ENCODE data around the gene CARD14. TPM values are rescaled to one million over a fixed set of nuclear protein-coding genes. Genes with fewer than 3 reads are reported as not detected.

Gene CARD14
- total and polyA plus RNA-seq, 2 of the 13 experiments (the other 11 are each of a cell fraction or from before 2014, with no cell fraction given): 0.11 TPM; not detected in 1

DNA sequence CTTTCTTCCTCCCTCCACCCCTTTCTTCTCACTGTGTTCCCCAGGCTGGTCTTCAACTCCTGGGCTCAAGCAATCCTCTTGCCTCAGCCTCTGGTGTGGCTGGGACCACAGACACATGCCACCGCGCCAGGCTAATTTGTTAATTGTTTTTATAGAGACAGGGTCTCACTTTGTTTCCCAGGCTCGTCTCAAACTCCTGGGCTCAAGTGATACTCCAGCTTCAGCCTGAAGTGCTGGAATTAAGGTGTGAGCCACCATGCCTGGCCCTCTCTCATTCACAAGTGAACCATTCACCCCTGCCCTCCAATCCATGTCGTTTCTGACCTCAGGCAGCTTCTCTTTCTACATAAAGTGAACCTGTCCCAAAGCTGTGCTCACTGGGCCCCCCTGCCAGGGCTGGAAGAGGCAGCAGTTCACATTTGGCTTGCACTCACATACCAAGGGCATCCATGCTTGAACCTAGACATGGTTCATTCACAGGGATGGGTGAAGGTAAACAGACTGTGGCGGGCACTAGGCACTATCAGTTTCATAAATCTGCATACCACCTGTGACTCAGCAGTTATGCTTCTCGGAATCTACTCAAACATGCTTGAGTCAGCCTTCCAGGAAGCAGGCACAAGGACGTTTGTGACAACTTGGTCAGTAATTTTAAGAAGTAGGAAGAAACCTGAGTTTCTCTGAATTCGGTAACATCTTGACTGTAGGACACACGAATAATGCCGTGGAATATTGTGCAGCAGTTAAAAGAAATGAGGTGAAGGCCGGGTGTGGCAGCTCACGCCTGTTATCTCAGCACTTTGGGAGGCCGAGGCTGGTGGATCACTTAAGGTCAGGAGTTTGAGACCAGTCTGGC, 84.8 kb downstream of the CARD14 start (continued):
- TF ChIP-seq, protein P1, sequence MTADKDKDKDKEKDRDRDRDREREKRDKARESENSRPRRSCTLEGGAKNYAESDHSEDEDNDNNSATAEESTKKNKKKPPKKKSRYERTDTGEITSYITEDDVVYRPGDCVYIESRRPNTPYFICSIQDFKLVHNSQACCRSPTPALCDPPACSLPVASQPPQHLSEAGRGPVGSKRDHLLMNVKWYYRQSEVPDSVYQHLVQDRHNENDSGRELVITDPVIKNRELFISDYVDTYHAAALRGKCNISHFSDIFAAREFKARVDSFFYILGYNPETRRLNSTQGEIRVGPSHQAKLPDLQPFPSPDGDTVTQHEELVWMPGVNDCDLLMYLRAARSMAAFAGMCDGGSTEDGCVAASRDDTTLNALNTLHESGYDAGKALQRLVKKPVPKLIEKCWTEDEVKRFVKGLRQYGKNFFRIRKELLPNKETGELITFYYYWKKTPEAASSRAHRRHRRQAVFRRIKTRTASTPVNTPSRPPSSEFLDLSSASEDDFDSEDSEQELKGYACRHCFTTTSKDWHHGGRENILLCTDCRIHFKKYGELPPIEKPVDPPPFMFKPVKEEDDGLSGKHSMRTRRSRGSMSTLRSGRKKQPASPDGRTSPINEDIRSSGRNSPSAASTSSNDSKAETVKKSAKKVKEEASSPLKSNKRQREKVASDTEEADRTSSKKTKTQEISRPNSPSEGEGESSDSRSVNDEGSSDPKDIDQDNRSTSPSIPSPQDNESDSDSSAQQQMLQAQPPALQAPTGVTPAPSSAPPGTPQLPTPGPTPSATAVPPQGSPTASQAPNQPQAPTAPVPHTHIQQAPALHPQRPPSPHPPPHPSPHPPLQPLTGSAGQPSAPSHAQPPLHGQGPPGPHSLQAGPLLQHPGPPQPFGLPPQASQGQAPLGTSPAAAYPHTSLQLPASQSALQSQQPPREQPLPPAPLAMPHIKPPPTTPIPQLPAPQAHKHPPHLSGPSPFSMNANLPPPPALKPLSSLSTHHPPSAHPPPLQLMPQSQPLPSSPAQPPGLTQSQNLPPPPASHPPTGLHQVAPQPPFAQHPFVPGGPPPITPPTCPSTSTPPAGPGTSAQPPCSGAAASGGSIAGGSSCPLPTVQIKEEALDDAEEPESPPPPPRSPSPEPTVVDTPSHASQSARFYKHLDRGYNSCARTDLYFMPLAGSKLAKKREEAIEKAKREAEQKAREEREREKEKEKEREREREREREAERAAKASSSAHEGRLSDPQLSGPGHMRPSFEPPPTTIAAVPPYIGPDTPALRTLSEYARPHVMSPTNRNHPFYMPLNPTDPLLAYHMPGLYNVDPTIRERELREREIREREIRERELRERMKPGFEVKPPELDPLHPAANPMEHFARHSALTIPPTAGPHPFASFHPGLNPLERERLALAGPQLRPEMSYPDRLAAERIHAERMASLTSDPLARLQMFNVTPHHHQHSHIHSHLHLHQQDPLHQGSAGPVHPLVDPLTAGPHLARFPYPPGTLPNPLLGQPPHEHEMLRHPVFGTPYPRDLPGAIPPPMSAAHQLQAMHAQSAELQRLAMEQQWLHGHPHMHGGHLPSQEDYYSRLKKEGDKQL (CRISPR knock-in tag; IDR thresholded peaks at IDR 0.05; ENCODE audit: low read depth): no peak
- no peak for TF ChIP-seq ZNF24 (IDR thresholded peaks at IDR 0.05)
- TF ChIP-seq ZNF687 (CRISPR knock-in tag; IDR thresholded peaks at IDR 0.05): no peak
- no peak for TF ChIP-seq NCOR1 (IDR thresholded peaks at IDR 0.05; ENCODE audit: borderline replicate concordance, low read length)
- TF ChIP-seq XRCC5 (optimal IDR thresholded peaks at IDR 0.05; ENCODE audit: low read length): peak; percentile 15
- peak; percentile 56; the same call in 1 of the 2 replicates for TF ChIP-seq CREM (IDR thresholded peaks at IDR 0.05)
- no peak for TF ChIP-seq CREM (CRISPR knock-in tag; IDR thresholded peaks at IDR 0.05)
- 0 out of 2 replicates have a peak, but pooled peaks have one; percentile 2 for TF ChIP-seq MNT (IDR thresholded peaks at IDR 0.05)
- no peak for TF ChIP-seq ZBTB4 (CRISPR knock-in tag; IDR thresholded peaks at IDR 0.05; ENCODE audit: borderline replicate concordance)
- TF ChIP-seq ZNF496 (CRISPR knock-in tag; IDR thresholded peaks at IDR 0.05; ENCODE audit: insufficient replicate concordance): no peak
- TF ChIP-seq FOXA3 (CRISPR knock-in tag; IDR thresholded peaks at IDR 0.05): peak; percentile 82
- TF ChIP-seq ZNF598 (CRISPR knock-in tag; IDR thresholded peaks at IDR 0.05; ENCODE audit: borderline replicate concordance): no peak
